Heart left ventricle (tissue), 16 donors: ENCODE data around the gene RXFP2. TPM values are rescaled to one million over a fixed set of nuclear protein-coding genes. Genes with fewer than 3 reads are reported as not detected.

Experiments
- ATAC-seq, 4 donors: fragments of 200-7000 bp; cut with Tn5 transposase; one replicate each; pipeline ENCODE4 v1.9.1; 2020 to 2022; ENCODE audit warnings: moderate library complexity in 4 of 4, mild to moderate bottlenecking in 3 of 4, moderate number of reproducible peaks in 1 of 4
- DNase-seq, 5 donors: peaks; one replicate each; pipeline ENCODE4 v3.0.0-alpha.2; 2020
- H3K27ac ChIP-seq, 12 donors: fragments of 200-600 bp; sonication (generic) in 4 of 12; one replicate each; pipeline versions ENCODE4 v1.5.0 to v1.8.0; 2016 to 2022; ENCODE audit warnings: mild to moderate bottlenecking in 2 of 12
- H3K27me3 ChIP-seq, 9 donors: fragments of 200-600 bp; sonication (generic) in 2 of 9; one replicate each; pipeline versions ENCODE4 v1.5.1 to v1.8.0; 2016 to 2022; ENCODE audit warnings: mild to moderate bottlenecking in 3 of 9
- H3K36me3 ChIP-seq, 9 donors: fragments of 200-600 bp; sonication (generic) in 2 of 9; one replicate each; pipeline versions ENCODE4 v1.5.0 to v1.8.0; 2018 to 2022; ENCODE audit warnings: mild to moderate bottlenecking in 2 of 9
- H3K4me1 ChIP-seq, 12 donors: fragments of 200-600 bp; sonication (generic) in 4 of 12; one replicate each; pipeline versions ENCODE4 v1.5.0 to v1.8.0; 2016 to 2022; ENCODE audit warnings: mild to moderate bottlenecking in 3 of 12
- H3K4me3 ChIP-seq, 12 donors: fragments of 200-600 bp; sonication (generic) in 4 of 12; one replicate each; pipeline versions ENCODE4 v1.5.0 to v1.8.0; 2017 to 2022; ENCODE audit warnings: mild to moderate bottlenecking in 9 of 12, moderate library complexity in 4 of 12
- H3K9me3 ChIP-seq, 12 donors: fragments of 200-600 bp; sonication (generic) in 4 of 12; one replicate each; pipeline versions ENCODE4 v1.5.0 to v1.8.0; 2016 to 2022; ENCODE audit warnings: mild to moderate bottlenecking in 1 of 12
- CTCF ChIP-seq, 12 donors: fragments of 200-600 bp; sonication (generic) in 4 of 12; IDR thresholded peaks; one replicate each; pipeline versions ENCODE4 v1.5.0 to v1.8.0; 2018 to 2022; ENCODE audit warnings: antibody characterized with exemption in 12 of 12, mild to moderate bottlenecking in 5 of 12
- POLR2A ChIP-seq, 2 donors: fragments of 450-650 bp; IDR thresholded peaks; one replicate each; pipeline ENCODE4 v1.6.1; 2017; ENCODE audit warnings: antibody characterized with exemption in 2 of 2, mild to moderate bottlenecking in 2 of 2, moderate library complexity in 2 of 2
- WGBS, 4 donors: extraction: QIAGEN DNeasy Blood & Tissue Kit in 2 of 4; methylation state at CpG; one replicate each; pipeline versions ENCODE4 v1.1.5 to v1.1.7; 2013 to 2018; 5-methylcytosine and 5-hydroxymethylcytosine counted together
- intact Hi-C, 10 donors: fragments of 100-400 bp; cut with DNase I; formaldehyde crosslinking; loops; one replicate each; pipeline versions ENCODE4 v1.11.1 to v1.14.2; 2022
- polyA plus RNA-seq, 2 donors: library from polyadenylated mRNA; stranded (reverse); fragments of 200-250 nt; gene quantifications; one replicate each; pipeline ENCODE4 v1.2.3, GENCODE V29; 2013
- total RNA-seq, 9 donors: library from RNA; depleted of rRNA in 2 of 9; stranded (reverse); fragments of >200 nt in 2 of 9; fragmentation: NEBNext Ultra II Directional in 3 of 9; extraction: Animal tissue kit (Norgen Biotek cat#: 25700) in 3 of 9; gene quantifications; one replicate each; pipeline versions ENCODE4 v1.1.0 to v1.2.4, GENCODE V29; 2016 to 2023
- donor health status: ischemic (EF 13 %, LVEDD 7.1; RV severe dilation, severe dysfunction).
- donor health status: healthy with polysubstance abuse.
- donor health status: DM: no; HTN: yes; CAD: no.
- donor health status: DM: no; HTN: no; CAD: no.
- donor health status: ischemic (EF 25% LVEDD 6.9; RV normal size, moderate dysfunction).
- donor health status: ischemic (EF 25% LVEDD 5.7; RV mildly dilated, moderate dysfunction).
- donor health status: healthy.
- donor health status: DM: yes; HTN: yes; CAD: no.
- donor health status: ischemic (EF 35%, LVEDD 5.7; RV mildly dilated, moderate dysfunction).
- donor health status: nonischemic (EF 11% LVEDD 7.7; RV severe dilation, severe dysfunction).
- donor health status: DM: yes; HTN: yes; CAD: no.
- donor health status: PGD.
- donor health status: ischemic (EF 29% LVEDD 5.4; RV normal size, mild dysfunction).
- donor health status: nonischemic (EF 23%, LVEDD 6.1; RV moderate dilation, normal function).

RXFP2 gene
- total and polyA plus RNA-seq, 11 donors: not detected

- Histone ChIP-seq H3K27ac (no peak overlapping the region), H3K36me3 (no peaks in the 10 kb centered on the region), H3K9me3 (no peaks in the 10 kb centered on the region), H3K27me3 (no peaks in the 10 kb centered on the region), H3K4me1 (peaks cover 0 to 17% (median 6%) of the 10 kb centered on the region in 12 donors), H3K4me3 (no peak overlapping the region)
- DNase-seq (no peak), ATAC-seq (no peak)
- intact Hi-C loops: no loop called here
- WGBS, 4 donors: 76 to 86% (median 80%) methylated on average over 6 of the region's 6 CpGs
- TF ChIP-seq CTCF (IDR thresholded peaks at IDR 0.05): no peak
- TF ChIP-seq POLR2A (IDR thresholded peaks at IDR 0.05): no peak
Measured at GRCh38 chr13:31843044-31843443, 103.7 kb downstream of the RXFP2 start.

- 0 to 2% (median 1%) methylated on average over 42 to 74 of the region's 74 CpGs for WGBS, 4 donors
- Histone ChIP-seq H3K4me3 (peak overlapping the region; percentile 70 to 95 (median 79)), H3K27ac (peak overlapping the region; percentile 57 to 94 (median 88)), H3K4me1 (peaks cover 0 to 43% (median 14%) of the 10 kb centered on the region in 12 donors), H3K36me3 (no peaks in the 10 kb centered on the region), H3K27me3 (no peaks in the 10 kb centered on the region), H3K9me3 (no peaks in the 10 kb centered on the region)
- TF ChIP-seq CTCF (IDR thresholded peaks at IDR 0.05): peak in 1 of 12 donors; percentile 7
- peak; percentile 69 to 93 for TF ChIP-seq POLR2A (IDR thresholded peaks at IDR 0.05)
- peak; percentile 92 to 99 (median 96) for ATAC-seq
- DNase-seq: peak; percentile 94 to 96 (median 95)
- intact Hi-C loops: loop anchor here in 4 of 10 donors (1.0 to 5.0 kb wide), 5 partner anchors 21 to 56 kb away; no protein-coding TSS in a partner anchor
Measured at GRCh38 chr13:31846182-31846938, 107.0 kb downstream of the RXFP2 start.

GRCh38 chr13:31846961-31847752 is 107.8 kb downstream of the RXFP2 start:
- Histone ChIP-seq H3K4me1 (peaks cover 0 to 46% (median 14%) of the 10 kb centered on the region in 12 donors), H3K9me3 (no peaks in the 10 kb centered on the region), H3K27me3 (no peaks in the 10 kb centered on the region), H3K36me3 (no peaks in the 10 kb centered on the region), H3K27ac (peak overlapping the region; percentile 25 to 94 (median 88)), H3K4me3 (peak overlapping the region; percentile 70 to 95 (median 79))
- TF ChIP-seq POLR2A (IDR thresholded peaks at IDR 0.05) (no peak), CTCF (IDR thresholded peaks at IDR 0.05) (no peak)
- WGBS, 4 donors: 5 to 20% (median 11%) methylated on average over 10 to 34 of the region's 34 CpGs
- intact Hi-C loops: loop anchor here in 4 of 10 donors (1.0 to 5.0 kb wide), 5 partner anchors 22 to 55 kb away; no protein-coding TSS in a partner anchor
- ATAC-seq (peak in 3 of 4 donors; percentile 50 to 61 (median 54)), DNase-seq (peak in 3 of 5 donors; percentile 38 to 48 (median 41))
